Measurements from ENCODE around the gene DGAT2L6. TPM values are rescaled to one million over a fixed set of nuclear protein-coding genes. Genes with fewer than 3 reads are reported as not detected.

DGAT2L6 gene
- total RNA-seq, 1 donor from 2014 or later = not detected

DNA sequence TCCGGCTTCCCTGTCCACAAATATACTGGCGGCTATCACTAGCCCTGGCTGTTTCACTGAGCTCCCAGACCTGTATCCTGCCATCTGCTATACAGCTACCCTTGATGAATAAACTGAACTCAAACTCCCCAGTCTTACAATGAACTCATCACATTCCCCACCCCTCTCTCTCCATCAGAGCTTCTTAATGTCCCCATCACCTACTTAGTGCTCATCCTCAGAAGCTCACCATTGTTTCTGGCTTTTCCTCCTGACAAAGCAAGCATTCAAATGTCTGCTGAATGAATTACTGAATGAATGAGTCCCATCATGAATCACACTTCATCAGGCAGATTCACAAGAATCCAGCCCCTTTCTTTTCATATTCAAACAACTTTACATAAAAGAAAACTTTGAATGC, 5.7 kb upstream of the DGAT2L6 start:
- Mint-ChIP-seq H3K4me3 (peak overlapping the region; percentile 31), H3K36me3 (peaks cover 2% of the 10 kb centered on the region)
- no peak for TF ChIP-seq EZH2phosphoT487 (IDR thresholded peaks at IDR 0.05)
- no peak for TF ChIP-seq CTCF (IDR thresholded peaks at IDR 0.05)
- no peak for TF ChIP-seq EZH2 (IDR thresholded peaks at IDR 0.05)

DNA sequence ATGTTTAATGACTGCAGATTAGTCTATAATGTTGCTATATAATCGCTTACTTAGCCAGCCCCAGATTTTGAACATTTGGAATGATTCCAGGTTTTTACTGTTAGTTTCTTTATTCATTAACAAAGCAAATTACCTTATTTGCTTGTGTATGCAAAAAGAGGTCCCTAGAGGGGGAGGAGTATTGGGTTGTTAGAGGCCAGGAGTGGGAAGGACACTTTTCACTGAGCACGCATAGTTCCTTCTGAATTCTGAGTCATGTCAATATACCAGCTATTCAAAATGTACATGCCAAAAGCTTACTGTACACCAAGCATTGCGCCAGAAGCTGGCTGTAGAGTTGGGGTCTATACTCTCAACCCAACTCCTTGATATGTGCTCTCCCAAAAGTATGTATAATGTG, 5.1 kb upstream of the DGAT2L6 start:
- Histone ChIP-seq H3K4me3 (no peak overlapping the region), H3K4me2 (peak overlapping the region; percentile 49), H3F3A (ENCODE audit: low read depth) (peaks cover 26% of the 10 kb centered on the region), H3K4me1 (peaks cover 35% of the 10 kb centered on the region), H3K27me3 (no peaks in the 10 kb centered on the region), H4K20me1 (ENCODE audit: low read depth) (no peaks in the 10 kb centered on the region), H3K27ac (peak overlapping the region; percentile 37), H3K9ac (no peak overlapping the region), H3K79me2 (ENCODE audit: low read depth) (no peaks in the 10 kb centered on the region), H3K36me3 (no peaks in the 10 kb centered on the region), H2AFZ (replicated peaks) (no peak overlapping the region), H3K9me3 (ENCODE audit: low read depth) (no peaks in the 10 kb centered on the region)
- no peak for DNase-seq (ENCODE audit: low spot score)
- Mint-ChIP-seq H3K27me3 (ENCODE audit: insufficient read depth, low read depth) (no peaks in the 10 kb centered on the region), H3K27ac (peak overlapping the region; percentile 31), H3K4me3 (no peak overlapping the region), H3K4me1 (peaks cover 32% of the 10 kb centered on the region), H3K36me3 (peaks cover 2% of the 10 kb centered on the region), H3K9me3 (peaks cover 4% of the 10 kb centered on the region)
- TF ChIP-seq EZH2 (IDR thresholded peaks at IDR 0.05) = no peak
- no peak for TF ChIP-seq CTCF (IDR thresholded peaks at IDR 0.05)
- no peak for TF ChIP-seq EZH2phosphoT487 (IDR thresholded peaks at IDR 0.05)

More for the DNA sequence above, 5.7 kb upstream of the DGAT2L6 start:
- peak; percentile 65 for DNase-seq (ENCODE audit: low spot score)
- no peaks in the 10 kb centered on the region for H3K36me3 ChIP-seq
- H2AFZ ChIP-seq (replicated peaks) = no peak overlapping the region
- peaks cover 37% of the 10 kb centered on the region for H3K4me1 ChIP-seq
- H3K4me3 ChIP-seq = no peak overlapping the region
- H3K9ac ChIP-seq = no peak overlapping the region
- H3K27me3 ChIP-seq = no peaks in the 10 kb centered on the region
- Mint-ChIP-seq H3K27ac (peak overlapping the region; percentile 57), H3K9me3 (peaks cover 4% of the 10 kb centered on the region), H3K4me1 (peaks cover 30% of the 10 kb centered on the region), H3K27me3 (ENCODE audit: insufficient read depth, low read depth) (no peaks in the 10 kb centered on the region)
- no peaks in the 10 kb centered on the region for H3K79me2 ChIP-seq (ENCODE audit: low read depth)
- no peaks in the 10 kb centered on the region for H4K20me1 ChIP-seq (ENCODE audit: low read depth)
- no peaks in the 10 kb centered on the region for H3K9me3 ChIP-seq (ENCODE audit: low read depth)
- peak overlapping the region; percentile 49 for H3K4me2 ChIP-seq
- peaks cover 27% of the 10 kb centered on the region for H3F3A ChIP-seq (ENCODE audit: low read depth)
- H3K27ac ChIP-seq = no peak overlapping the region

DNA sequence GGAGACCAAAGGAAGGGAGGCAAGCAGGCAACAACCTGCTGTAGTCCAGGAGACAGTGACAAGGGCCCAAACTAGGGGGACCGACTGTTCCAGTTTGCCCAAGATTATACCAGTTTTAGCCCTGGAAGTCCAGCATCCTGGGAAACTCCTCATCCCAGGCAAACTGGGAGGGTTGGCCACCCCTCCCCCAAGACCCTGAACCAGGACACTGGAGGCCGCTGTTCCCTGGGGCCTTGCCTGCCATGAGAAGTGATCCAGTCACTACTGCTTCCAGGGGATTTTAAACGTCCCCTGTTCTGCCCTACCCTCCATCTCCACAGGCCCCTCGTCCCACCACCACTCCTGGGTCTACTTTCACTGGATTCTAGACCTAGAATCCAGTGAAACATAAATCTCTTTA, 4.3 kb upstream of the DGAT2L6 start:
- H3K36me3 ChIP-seq = no peaks in the 10 kb centered on the region
- no peaks in the 10 kb centered on the region for H4K20me1 ChIP-seq (ENCODE audit: low read depth)
- Mint-ChIP-seq H3K27ac (no peak overlapping the region), H3K4me3 (no peak overlapping the region), H3K36me3 (peaks cover 2% of the 10 kb centered on the region), H3K4me1 (peaks cover 25% of the 10 kb centered on the region), H3K27me3 (ENCODE audit: insufficient read depth, low read depth) (no peaks in the 10 kb centered on the region), H3K9me3 (peaks cover 4% of the 10 kb centered on the region)
- no peak overlapping the region for H3K9ac ChIP-seq
- TF ChIP-seq CTCF (IDR thresholded peaks at IDR 0.05) (no peak), EZH2 (IDR thresholded peaks at IDR 0.05) (no peak), EZH2phosphoT487 (IDR thresholded peaks at IDR 0.05) (no peak)
- peaks cover 18% of the 10 kb centered on the region for H3F3A ChIP-seq (ENCODE audit: low read depth)
- H3K4me1 ChIP-seq = peaks cover 29% of the 10 kb centered on the region
- no peaks in the 10 kb centered on the region for H3K27me3 ChIP-seq
- H3K27ac ChIP-seq = no peak overlapping the region
- no peak overlapping the region for H2AFZ ChIP-seq (replicated peaks)
- DNase-seq (ENCODE audit: low spot score) = peak; percentile 11
- no peaks in the 10 kb centered on the region for H3K79me2 ChIP-seq (ENCODE audit: low read depth)
- H3K4me3 ChIP-seq = no peak overlapping the region
- H3K9me3 ChIP-seq (ENCODE audit: low read depth) = no peaks in the 10 kb centered on the region
- H3K4me2 ChIP-seq = no peak overlapping the region
